PC-3 (cell line): ENCODE measurements around the gene EXOC6B. TPM values are rescaled to one million over a fixed set of nuclear protein-coding genes. Genes with fewer than 3 reads are reported as not detected.

Experiments
- ATAC-seq: fragments of 200-7000 bp; cut with Tn5 transposase; 2 replicates; pipeline ENCODE4 v1.9.1; 2020; ENCODE audit warnings: mild to moderate bottlenecking, moderate library complexity
- BruUV-seq: library from RNA; stranded (reverse); fragments of 400-500 nt; replicated peaks from 2 replicates; lab custom pipeline; 2021; lab: Mats Ljungman, UMichigan
- CTCF ChIA-PET: fragments of 300-600 bp; sonication (Branson Sonifier 250); formaldehyde crosslinking; loops from one replicate; lab custom pipeline; 2022; ENCODE audit warnings: antibody characterized with exemption; lab: Charles Lee
- POLR2A ChIA-PET: fragments of 300-600 bp; sonication (Branson Sonifier 250); formaldehyde crosslinking; loops from one replicate; lab custom pipeline; 2022; ENCODE audit warnings: antibody characterized with exemption; ENCODE audit not compliant: unreplicated experiment; lab: Charles Lee
- DNase-seq: peaks from one replicate; pipeline ENCODE4 v3.0.0-alpha.2; 2015
- H2AFZ ChIP-seq: fragments of 300-600 bp; sonication (generic); 2 replicates; pipeline ENCODE4 v1.6.0; 2016; ENCODE audit warnings: antibody characterized with exemption, low read length
- H3F3A ChIP-seq: fragments of 300-600 bp; sonication (generic); one replicate; pipeline ENCODE4 v1.6.0; 2017; ENCODE audit warnings: antibody characterized with exemption, low read length, control low read depth, mild to moderate bottlenecking; ENCODE audit not compliant: unreplicated experiment
- H3K27ac ChIP-seq: fragments of 300-600 bp; sonication (generic); 2 replicates; pipeline ENCODE4 v1.5.1; 2016; ENCODE audit warnings: mild to moderate bottlenecking, low read length
- H3K27me3 ChIP-seq: fragments of 300-600 bp; sonication (generic); 2 replicates; pipeline ENCODE4 v1.6.1; 2016; ENCODE audit warnings: low read length, mixed read lengths
- H3K36me3 ChIP-seq: fragments of 300-600 bp; sonication (generic); 2 replicates; pipeline ENCODE4 v1.6.1; 2016; ENCODE audit warnings: low read depth, mixed run types, low read length, mixed read lengths
- H3K4me1 ChIP-seq: fragments of 300-600 bp; sonication (generic); 2 replicates; pipeline ENCODE4 v1.5.1; 2016; ENCODE audit warnings: low read length; ENCODE audit not compliant: insufficient read depth
- H3K4me2 ChIP-seq: fragments of 300-600 bp; sonication (generic); 2 replicates; pipeline ENCODE4 v1.6.0; 2016; ENCODE audit warnings: low read length
- H3K4me3 ChIP-seq: fragments of 300-600 bp; sonication (generic); 2 replicates; pipeline ENCODE4 v1.5.1; 2016; ENCODE audit warnings: mild to moderate bottlenecking, low read length, mixed read lengths
- H3K79me2 ChIP-seq: fragments of 300-600 bp; sonication (generic); 2 replicates; pipeline ENCODE4 v1.6.1; 2017; ENCODE audit warnings: low read length, mixed read lengths
- H3K9ac ChIP-seq: fragments of 300-600 bp; sonication (generic); 2 replicates; pipeline ENCODE4 v1.6.0; 2016; ENCODE audit warnings: mild to moderate bottlenecking, low read length
- H3K9me2 ChIP-seq: fragments of 300-600 bp; sonication (generic); replicated peaks from 2 replicates; pipeline ENCODE4 v1.6.1; 2016; ENCODE audit warnings: mixed run types, low read length, mixed read lengths
- H3K9me3 ChIP-seq: fragments of 300-600 bp; sonication (generic); 2 replicates; pipeline ENCODE4 v1.6.1; 2016; ENCODE audit warnings: low read length, mixed read lengths
- H4K20me1 ChIP-seq: fragments of 300-600 bp; sonication (generic); 2 replicates; pipeline ENCODE4 v1.6.1; 2016; ENCODE audit warnings: low read length, mixed read lengths
- EZH2 ChIP-seq: fragments of 300-600 bp; sonication (generic); IDR thresholded peaks from one replicate; pipeline ENCODE4 v1.6.1; 2017; ENCODE audit warnings: antibody characterized with exemption, mild to moderate bottlenecking, low read length; ENCODE audit not compliant: unreplicated experiment
- EZH2phosphoT487 ChIP-seq: fragments of 300-600 bp; sonication (generic); IDR thresholded peaks from 2 replicates; pipeline ENCODE4 v1.6.1; 2018; ENCODE audit warnings: mild to moderate bottlenecking, antibody characterized with exemption, low read length, borderline replicate concordance
- intact Hi-C: fragments of 100-400 bp; cut with micrococcal nuclease; formaldehyde crosslinking; loops from 2 replicates; pipeline ENCODE4 v1.9.0; 2023
- total RNA-seq: library from RNA; depleted of rRNA; stranded (reverse); fragments of >200 nt; gene quantifications from 2 replicates; pipeline ENCODE4 v1.2.3, GENCODE V29; 2014
- TF ChIP-seq, protein P1 (sequence below): fragments of 300-600 bp; sonication (generic); conservative IDR thresholded peaks from 2 replicates; pipeline ENCODE4 v1.5.1; 2017; ENCODE audit warnings: antibody characterized with exemption, low read depth, mild to moderate bottlenecking, low read length

Gene EXOC6B
- total RNA-seq, 1 experiment from 2014 or later: 13.9 TPM

DNA sequence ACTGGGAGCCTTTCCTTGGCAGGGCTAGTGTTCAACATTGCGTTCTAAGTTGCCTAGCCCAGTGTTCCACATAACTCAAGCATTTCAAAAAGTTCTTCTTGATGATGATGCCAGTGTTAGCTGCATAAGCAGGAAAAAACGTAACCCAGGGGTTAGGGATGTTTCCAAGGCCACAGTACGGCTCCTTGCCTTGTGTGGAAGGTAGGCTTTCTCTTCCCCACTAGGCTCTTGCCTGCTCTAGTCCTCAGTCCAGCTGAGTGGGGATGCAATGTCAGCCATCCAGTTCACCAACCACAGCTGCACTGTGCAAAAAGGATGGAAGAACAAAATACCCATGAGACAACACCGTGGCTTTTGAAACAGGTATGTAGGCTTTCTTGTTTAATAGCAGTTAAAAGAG, 650.2 kb downstream of the EXOC6B start:
- Histone ChIP-seq H4K20me1 (no peaks in the 10 kb centered on the region), H3K79me2 (no peaks in the 10 kb centered on the region), H3K9me2 (no peaks in the 10 kb centered on the region), H3K36me3 (peaks cover 3% of the 10 kb centered on the region; the same call in 1 of the 2 replicates), H3K9me3 (no peaks in the 10 kb centered on the region), H3K4me3 (no peak overlapping the region), H3F3A (no peaks in the 10 kb centered on the region), H3K4me2 (no peak overlapping the region), H2AFZ (no peak overlapping the region), H3K4me1 (no peaks in the 10 kb centered on the region), H3K9ac (no peak overlapping the region), H3K27ac (no peak overlapping the region), H3K27me3 (no peaks in the 10 kb centered on the region)
- CTCF ChIA-PET: no interaction called here
- BruUV-seq: no TSS peak
- DNase-seq (no peak), ATAC-seq (no peak)
- intact Hi-C loops: no loop called here
- TF ChIP-seq, protein P1, sequence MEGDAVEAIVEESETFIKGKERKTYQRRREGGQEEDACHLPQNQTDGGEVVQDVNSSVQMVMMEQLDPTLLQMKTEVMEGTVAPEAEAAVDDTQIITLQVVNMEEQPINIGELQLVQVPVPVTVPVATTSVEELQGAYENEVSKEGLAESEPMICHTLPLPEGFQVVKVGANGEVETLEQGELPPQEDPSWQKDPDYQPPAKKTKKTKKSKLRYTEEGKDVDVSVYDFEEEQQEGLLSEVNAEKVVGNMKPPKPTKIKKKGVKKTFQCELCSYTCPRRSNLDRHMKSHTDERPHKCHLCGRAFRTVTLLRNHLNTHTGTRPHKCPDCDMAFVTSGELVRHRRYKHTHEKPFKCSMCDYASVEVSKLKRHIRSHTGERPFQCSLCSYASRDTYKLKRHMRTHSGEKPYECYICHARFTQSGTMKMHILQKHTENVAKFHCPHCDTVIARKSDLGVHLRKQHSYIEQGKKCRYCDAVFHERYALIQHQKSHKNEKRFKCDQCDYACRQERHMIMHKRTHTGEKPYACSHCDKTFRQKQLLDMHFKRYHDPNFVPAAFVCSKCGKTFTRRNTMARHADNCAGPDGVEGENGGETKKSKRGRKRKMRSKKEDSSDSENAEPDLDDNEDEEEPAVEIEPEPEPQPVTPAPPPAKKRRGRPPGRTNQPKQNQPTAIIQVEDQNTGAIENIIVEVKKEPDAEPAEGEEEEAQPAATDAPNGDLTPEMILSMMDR: no peak
- no peak for TF ChIP-seq EZH2
- no peak for TF ChIP-seq EZH2phosphoT487
- POLR2A ChIA-PET: no interaction called here

GRCh38 chr2:72173640-72174321, 652.1 kb downstream of the EXOC6B start:
- H3K4me3 ChIP-seq: no peak overlapping the region
- no peaks in the 10 kb centered on the region for H3F3A ChIP-seq
- H3K9me2 ChIP-seq: no peaks in the 10 kb centered on the region
- ChIA-PET POLR2A (no interaction called here), CTCF (no interaction called here)
- no peak overlapping the region for H2AFZ ChIP-seq
- no peaks in the 10 kb centered on the region for H3K4me1 ChIP-seq
- H3K9me3 ChIP-seq: no peaks in the 10 kb centered on the region
- BruUV-seq: no TSS peak
- DNase-seq (no peak), ATAC-seq (no peak)
- H3K27ac ChIP-seq: no peak overlapping the region
- intact Hi-C loops: no loop called here
- TF ChIP-seq EZH2phosphoT487 (no peak), EZH2 (no peak)
- TF ChIP-seq, protein P1: no peak
- H3K9ac ChIP-seq: no peak overlapping the region
- H3K27me3 ChIP-seq: no peaks in the 10 kb centered on the region
- peaks cover 3% of the 10 kb centered on the region; the same call in 1 of the 2 replicates for H3K36me3 ChIP-seq
- H4K20me1 ChIP-seq: no peaks in the 10 kb centered on the region
- no peaks in the 10 kb centered on the region for H3K79me2 ChIP-seq
- no peak overlapping the region for H3K4me2 ChIP-seq

GRCh38 chr2:72172478-72172877, 653.4 kb downstream of the EXOC6B start:
- Histone ChIP-seq H3K79me2 (no peaks in the 10 kb centered on the region), H3K9me3 (no peaks in the 10 kb centered on the region), H3K4me1 (no peaks in the 10 kb centered on the region), H3K27ac (no peak overlapping the region), H2AFZ (no peak overlapping the region), H3K4me3 (no peak overlapping the region), H4K20me1 (no peaks in the 10 kb centered on the region), H3F3A (no peaks in the 10 kb centered on the region), H3K27me3 (no peaks in the 10 kb centered on the region), H3K9ac (no peak overlapping the region), H3K9me2 (no peaks in the 10 kb centered on the region), H3K4me2 (no peak overlapping the region), H3K36me3 (peaks cover 3% of the 10 kb centered on the region; the same call in 1 of the 2 replicates)
- ATAC-seq (no peak), DNase-seq (no peak)
- TF ChIP-seq, protein P1: no peak
- no peak for TF ChIP-seq EZH2phosphoT487
- TF ChIP-seq EZH2: no peak
- ChIA-PET POLR2A (no interaction called here), CTCF (no interaction called here)
- no TSS peak for BruUV-seq
- intact Hi-C loops: no loop called here
